ENCODE results near the gene GPR171.

DNA sequence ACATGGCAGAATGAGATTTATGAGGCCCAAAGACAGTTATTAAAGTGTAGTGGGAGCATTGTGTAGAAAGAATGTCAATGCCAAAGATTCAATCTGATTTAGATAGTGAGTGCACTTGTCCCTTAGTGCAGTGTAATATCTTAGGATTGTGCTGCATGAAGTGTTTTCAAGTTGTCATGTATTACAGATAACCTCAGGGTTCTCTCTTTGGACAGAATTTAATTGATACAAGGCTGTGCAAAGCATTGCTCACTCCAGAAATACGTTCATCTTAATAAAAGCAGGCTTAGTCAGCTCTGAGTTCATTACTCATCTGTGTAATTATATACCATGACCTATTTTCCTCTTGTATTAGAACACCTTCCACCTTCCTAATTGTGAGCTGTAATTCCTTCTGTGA is 16.0 kb upstream of the GPR171 start:
- no peak for TF ChIP-seq EZH2 (IDR thresholded peaks at IDR 0.05; ENCODE audit: insufficient read depth, poor library complexity, severe bottlenecking)
- TF ChIP-seq EZH2phosphoT487 (IDR thresholded peaks at IDR 0.05; ENCODE audit: insufficient read depth, low read depth), result 0 out of 2 replicates have a peak, but pooled peaks have one; percentile 64

Measured in GM23248 (cell line).